Heart left ventricle (tissue), 16 donors: ENCODE measurements around the gene IL20RA. TPM values are rescaled to one million over a fixed set of nuclear protein-coding genes. Genes with fewer than 3 reads are reported as not detected.

Source experiments
- ATAC-seq, 4 donors: fragments of 200-7000 bp; cut with Tn5 transposase; one replicate each; pipeline ENCODE4 v1.9.1; 2020 to 2022; ENCODE audit warnings: moderate library complexity in 4 of 4, mild to moderate bottlenecking in 3 of 4, moderate number of reproducible peaks in 1 of 4
- DNase-seq, 5 donors: peaks; one replicate each; pipeline ENCODE4 v3.0.0-alpha.2; 2020
- H3K27ac ChIP-seq, 12 donors: fragments of 200-600 bp; sonication (generic) in 4 of 12; one replicate each; pipeline versions ENCODE4 v1.5.0 to v1.8.0; 2016 to 2022; ENCODE audit warnings: mild to moderate bottlenecking in 2 of 12
- H3K27me3 ChIP-seq, 9 donors: fragments of 200-600 bp; sonication (generic) in 2 of 9; one replicate each; pipeline versions ENCODE4 v1.5.1 to v1.8.0; 2016 to 2022; ENCODE audit warnings: mild to moderate bottlenecking in 3 of 9
- H3K36me3 ChIP-seq, 9 donors: fragments of 200-600 bp; sonication (generic) in 2 of 9; one replicate each; pipeline versions ENCODE4 v1.5.0 to v1.8.0; 2018 to 2022; ENCODE audit warnings: mild to moderate bottlenecking in 2 of 9
- H3K4me1 ChIP-seq, 12 donors: fragments of 200-600 bp; sonication (generic) in 4 of 12; one replicate each; pipeline versions ENCODE4 v1.5.0 to v1.8.0; 2016 to 2022; ENCODE audit warnings: mild to moderate bottlenecking in 3 of 12
- H3K4me3 ChIP-seq, 12 donors: fragments of 200-600 bp; sonication (generic) in 4 of 12; one replicate each; pipeline versions ENCODE4 v1.5.0 to v1.8.0; 2017 to 2022; ENCODE audit warnings: mild to moderate bottlenecking in 9 of 12, moderate library complexity in 4 of 12
- H3K9me3 ChIP-seq, 12 donors: fragments of 200-600 bp; sonication (generic) in 4 of 12; one replicate each; pipeline versions ENCODE4 v1.5.0 to v1.8.0; 2016 to 2022; ENCODE audit warnings: mild to moderate bottlenecking in 1 of 12
- CTCF ChIP-seq, 12 donors: fragments of 200-600 bp; sonication (generic) in 4 of 12; IDR thresholded peaks; one replicate each; pipeline versions ENCODE4 v1.5.0 to v1.8.0; 2018 to 2022; ENCODE audit warnings: antibody characterized with exemption in 12 of 12, mild to moderate bottlenecking in 5 of 12
- POLR2A ChIP-seq, 2 donors: fragments of 450-650 bp; IDR thresholded peaks; one replicate each; pipeline ENCODE4 v1.6.1; 2017; ENCODE audit warnings: antibody characterized with exemption in 2 of 2, mild to moderate bottlenecking in 2 of 2, moderate library complexity in 2 of 2
- WGBS, 4 donors: extraction: QIAGEN DNeasy Blood & Tissue Kit in 2 of 4; methylation state at CpG; one replicate each; pipeline versions ENCODE4 v1.1.5 to v1.1.7; 2013 to 2018; 5-methylcytosine and 5-hydroxymethylcytosine counted together
- intact Hi-C, 10 donors: fragments of 100-400 bp; cut with DNase I; formaldehyde crosslinking; loops; one replicate each; pipeline versions ENCODE4 v1.11.1 to v1.14.2; 2022
- polyA plus RNA-seq, 2 donors: library from polyadenylated mRNA; stranded (reverse); fragments of 200-250 nt; gene quantifications; one replicate each; pipeline ENCODE4 v1.2.3, GENCODE V29; 2013
- total RNA-seq, 9 donors: library from RNA; depleted of rRNA in 2 of 9; stranded (reverse); fragments of >200 nt in 2 of 9; fragmentation: NEBNext Ultra II Directional in 3 of 9; extraction: Animal tissue kit (Norgen Biotek cat#: 25700) in 3 of 9; gene quantifications; one replicate each; pipeline versions ENCODE4 v1.1.0 to v1.2.4, GENCODE V29; 2016 to 2023
- donor health status: ischemic (EF 13 %, LVEDD 7.1; RV severe dilation, severe dysfunction).
- donor health status: healthy with polysubstance abuse.
- donor health status: DM: no; HTN: yes; CAD: no.
- donor health status: DM: no; HTN: no; CAD: no.
- donor health status: ischemic (EF 25% LVEDD 6.9; RV normal size, moderate dysfunction).
- donor health status: ischemic (EF 25% LVEDD 5.7; RV mildly dilated, moderate dysfunction).
- donor health status: healthy.
- donor health status: DM: yes; HTN: yes; CAD: no.
- donor health status: ischemic (EF 35%, LVEDD 5.7; RV mildly dilated, moderate dysfunction).
- donor health status: nonischemic (EF 11% LVEDD 7.7; RV severe dilation, severe dysfunction).
- donor health status: DM: yes; HTN: yes; CAD: no.
- donor health status: PGD.
- donor health status: ischemic (EF 29% LVEDD 5.4; RV normal size, mild dysfunction).
- donor health status: nonischemic (EF 23%, LVEDD 6.1; RV moderate dilation, normal function).

IL20RA gene
- total and polyA plus RNA-seq, 11 donors: 0.19 to 6.9 (median 1.3) TPM

- ATAC-seq (no peak), DNase-seq (no peak)
- Histone ChIP-seq H3K27ac (no peak overlapping the region), H3K9me3 (peaks cover 0 to 8% (median 0%) of the 10 kb centered on the region in 12 donors), H3K4me1 (no peaks in the 10 kb centered on the region), H3K36me3 (no peaks in the 10 kb centered on the region), H3K4me3 (no peak overlapping the region), H3K27me3 (peaks cover 0 to 18% (median 0%) of the 10 kb centered on the region in 9 donors)
- intact Hi-C loops: no loop called here
- no peak for TF ChIP-seq CTCF (IDR thresholded peaks at IDR 0.05)
- TF ChIP-seq POLR2A (IDR thresholded peaks at IDR 0.05): no peak
- WGBS, 4 donors: 82 to 86% (median 83%) methylated on average over 3 of the region's 3 CpGs
Measured at GRCh38 chr6:137024237-137024990, 20.4 kb downstream of the IL20RA start.

- no peak for DNase-seq
- Histone ChIP-seq H3K4me1 (peaks cover 0 to 10% (median 0%) of the 10 kb centered on the region in 12 donors), H3K36me3 (no peaks in the 10 kb centered on the region), H3K27me3 (peaks cover 0 to 11% (median 0%) of the 10 kb centered on the region in 9 donors), H3K9me3 (peaks cover 0 to 8% (median 0%) of the 10 kb centered on the region in 12 donors), H3K4me3 (no peak overlapping the region), H3K27ac (no peak overlapping the region)
- no peak for ATAC-seq
- intact Hi-C loops: no loop called here
- TF ChIP-seq POLR2A (IDR thresholded peaks at IDR 0.05): no peak
- TF ChIP-seq CTCF (IDR thresholded peaks at IDR 0.05): no peak
- WGBS, 4 donors: 76 to 86% (median 81%) methylated on average over 4 of the region's 4 CpGs
Measured at GRCh38 chr6:137020776-137021175, 24.0 kb downstream of the IL20RA start.

GRCh38 chr6:137019476-137020272 lies 25.1 kb downstream of the IL20RA start:
- H3K27me3 ChIP-seq: peaks cover 0 to 11% (median 0%) of the 10 kb centered on the region in 9 donors
- H3K9me3 ChIP-seq: peaks cover 0 to 8% (median 0%) of the 10 kb centered on the region in 12 donors
- H3K27ac ChIP-seq: no peak overlapping the region
- no peak for DNase-seq
- no peaks in the 10 kb centered on the region for H3K36me3 ChIP-seq
- intact Hi-C loops: loop anchor here in 3 of 10 donors (10.0 kb wide), 2 partner anchors 55 to 175 kb away; no protein-coding TSS in a partner anchor
- 46 to 58% (median 57%) methylated on average over 4 of the region's 4 CpGs for WGBS, 4 donors
- peaks cover 0 to 10% (median 0%) of the 10 kb centered on the region in 12 donors for H3K4me1 ChIP-seq
- H3K4me3 ChIP-seq: no peak overlapping the region
- ATAC-seq: no peak
- TF ChIP-seq POLR2A (IDR thresholded peaks at IDR 0.05): no peak

- no peak for DNase-seq
- H3K27ac ChIP-seq: no peak overlapping the region
- H3K4me3 ChIP-seq: no peak overlapping the region
- H3K27me3 ChIP-seq: peaks cover 0 to 12% (median 0%) of the 10 kb centered on the region in 9 donors
- H3K9me3 ChIP-seq: peaks cover 0 to 8% (median 0%) of the 10 kb centered on the region in 12 donors
- intact Hi-C loops: loop anchor here in 3 of 10 donors (10.0 kb wide), 2 partner anchors 52 to 172 kb away; no protein-coding TSS in a partner anchor
- no peak for ATAC-seq
- TF ChIP-seq CTCF (IDR thresholded peaks at IDR 0.05) (no peak), POLR2A (IDR thresholded peaks at IDR 0.05) (no peak)
- peaks cover 0 to 14% (median 0%) of the 10 kb centered on the region in 12 donors for H3K4me1 ChIP-seq
- no peaks in the 10 kb centered on the region for H3K36me3 ChIP-seq
- 45 to 67% (median 54%) methylated on average over 3 of the region's 3 CpGs for WGBS, 4 donors
Measured at GRCh38 chr6:137017081-137017480, 27.7 kb downstream of the IL20RA start.
